Measurements from ENCODE around the gene PCLAF.

GRCh38 chr15:64386291-64386690, 5.0 kb upstream of the PCLAF start:
- no peak for TF ChIP-seq CTCF (conservative IDR thresholded peaks at IDR 0.05 in 1 of 2, IDR thresholded peaks at IDR 0.05 in 1 of 2; ENCODE audit: extremely low read depth in 1 of 2, insufficient read depth in 1 of 2, low read depth in 1 of 2, low read length in 2 of 2)
- no peak for TF ChIP-seq EZH2 (IDR thresholded peaks at IDR 0.05; ENCODE audit: borderline replicate concordance, low read length)

Measured in mammary epithelial cell (primary cell).